ENCODE results near the gene XIRP1.
"Not testable (repeated sequence)": the region's sequence is repeated elsewhere in the genome, so short reads cannot be mapped to it uniquely, and the experiment has no call there.

Gene XIRP1, protein sequence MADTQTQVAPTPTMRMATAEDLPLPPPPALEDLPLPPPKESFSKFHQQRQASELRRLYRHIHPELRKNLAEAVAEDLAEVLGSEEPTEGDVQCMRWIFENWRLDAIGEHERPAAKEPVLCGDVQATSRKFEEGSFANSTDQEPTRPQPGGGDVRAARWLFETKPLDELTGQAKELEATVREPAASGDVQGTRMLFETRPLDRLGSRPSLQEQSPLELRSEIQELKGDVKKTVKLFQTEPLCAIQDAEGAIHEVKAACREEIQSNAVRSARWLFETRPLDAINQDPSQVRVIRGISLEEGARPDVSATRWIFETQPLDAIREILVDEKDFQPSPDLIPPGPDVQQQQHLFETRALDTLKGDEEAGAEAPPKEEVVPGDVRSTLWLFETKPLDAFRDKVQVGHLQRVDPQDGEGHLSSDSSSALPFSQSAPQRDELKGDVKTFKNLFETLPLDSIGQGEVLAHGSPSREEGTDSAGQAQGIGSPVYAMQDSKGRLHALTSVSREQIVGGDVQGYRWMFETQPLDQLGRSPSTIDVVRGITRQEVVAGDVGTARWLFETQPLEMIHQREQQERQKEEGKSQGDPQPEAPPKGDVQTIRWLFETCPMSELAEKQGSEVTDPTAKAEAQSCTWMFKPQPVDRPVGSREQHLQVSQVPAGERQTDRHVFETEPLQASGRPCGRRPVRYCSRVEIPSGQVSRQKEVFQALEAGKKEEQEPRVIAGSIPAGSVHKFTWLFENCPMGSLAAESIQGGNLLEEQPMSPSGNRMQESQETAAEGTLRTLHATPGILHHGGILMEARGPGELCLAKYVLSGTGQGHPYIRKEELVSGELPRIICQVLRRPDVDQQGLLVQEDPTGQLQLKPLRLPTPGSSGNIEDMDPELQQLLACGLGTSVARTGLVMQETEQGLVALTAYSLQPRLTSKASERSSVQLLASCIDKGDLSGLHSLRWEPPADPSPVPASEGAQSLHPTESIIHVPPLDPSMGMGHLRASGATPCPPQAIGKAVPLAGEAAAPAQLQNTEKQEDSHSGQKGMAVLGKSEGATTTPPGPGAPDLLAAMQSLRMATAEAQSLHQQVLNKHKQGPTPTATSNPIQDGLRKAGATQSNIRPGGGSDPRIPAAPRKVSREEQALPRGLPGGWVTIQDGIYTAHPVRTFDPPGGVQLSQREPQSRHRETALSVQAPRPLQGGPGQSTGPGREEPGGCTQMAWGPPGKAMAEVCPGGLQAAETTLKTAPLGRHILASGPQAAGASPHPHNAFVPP (N-terminal part only)

DNA sequence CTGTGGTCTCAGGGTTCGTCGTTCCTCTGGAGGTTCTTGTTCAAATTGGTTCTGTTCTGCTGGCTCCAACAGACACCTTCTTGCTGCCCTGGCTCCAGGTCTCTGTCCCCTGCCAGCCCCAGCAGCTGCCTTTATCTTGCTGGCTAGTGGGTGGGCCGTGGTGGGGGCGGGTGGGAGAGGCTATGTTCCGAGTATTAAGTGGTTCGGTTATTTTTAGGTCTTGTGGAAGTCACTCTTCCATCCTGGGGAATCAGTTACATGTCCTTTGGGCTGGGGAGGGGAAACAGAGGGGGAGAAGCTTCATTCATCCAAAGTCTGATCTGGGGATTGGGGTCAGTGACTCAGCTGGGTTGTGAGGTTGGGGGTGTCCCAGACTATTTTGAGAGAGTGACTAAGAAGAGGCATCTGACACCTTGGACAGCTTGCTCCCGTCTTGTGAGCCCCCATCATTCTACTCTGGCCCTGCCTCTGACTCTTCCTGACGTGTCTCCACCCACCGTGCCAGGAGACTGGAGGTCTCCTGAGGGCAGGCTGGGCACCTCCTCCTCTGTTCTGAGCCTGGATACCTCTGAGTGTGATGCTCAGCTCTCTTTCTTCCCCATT is at the start of gene XIRP1:
Gene XIRP1, minus strand, starts transcription at position 106 of the 603 bp plus-strand sequence. CDS start 3,150 bp downstream, outside the sequence.
- DNase-seq = no peak

DNA sequence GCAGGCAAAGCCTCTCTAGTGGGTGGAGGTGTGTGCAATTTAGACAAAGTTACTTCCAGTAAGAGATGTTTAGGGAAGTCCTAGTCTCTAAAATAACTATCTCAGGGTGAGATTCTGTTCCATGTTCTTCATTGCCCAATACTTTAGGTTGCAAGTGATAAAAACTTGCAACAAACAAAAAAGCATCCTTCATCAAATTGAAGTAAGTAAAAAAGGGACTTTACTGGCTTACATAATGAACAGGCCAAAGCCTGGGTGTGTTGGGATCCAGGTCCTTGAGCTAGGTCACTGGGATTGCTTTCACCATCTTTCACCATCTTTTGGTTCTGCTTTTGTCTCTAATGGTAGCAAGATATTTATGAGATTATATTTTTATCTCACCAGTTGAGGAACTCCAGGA is 49.2 kb upstream of the XIRP1 start:
- DNase-seq = no peak

GRCh38 chr3:39237027-39237426 is 44.6 kb upstream of the XIRP1 start:
- no peak for DNase-seq

- DNase-seq = peak; percentile 68
Observed at GRCh38 chr3:39234651-39235050, 42.3 kb upstream of the XIRP1 start.

- no peak for DNase-seq
Observed at GRCh38 chr3:39232859-39233258, 40.5 kb upstream of the XIRP1 start.

DNA sequence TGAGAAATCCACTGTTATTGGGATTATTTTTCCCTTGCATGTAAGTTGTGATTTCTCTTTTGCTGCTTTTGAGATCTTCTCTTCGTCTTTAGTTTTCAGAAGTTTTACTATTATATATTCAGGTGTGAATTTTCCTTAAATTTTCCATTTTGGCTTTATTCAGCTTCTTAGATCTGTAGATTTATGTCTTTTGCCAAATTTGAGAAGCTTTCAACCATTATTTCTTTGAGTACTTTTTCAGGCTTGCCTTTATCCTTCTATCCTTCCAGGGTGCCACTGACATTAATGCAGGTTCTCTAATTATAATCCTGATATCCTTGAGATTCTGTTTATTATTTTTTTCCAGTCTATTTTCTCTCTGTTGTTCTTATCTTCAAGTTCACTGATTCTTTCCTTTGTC is 38.1 kb upstream of the XIRP1 start:
- DNase-seq = no peak

- DNase-seq = no peak
Observed at GRCh38 chr3:39228496-39228895, 36.1 kb upstream of the XIRP1 start.

DNA sequence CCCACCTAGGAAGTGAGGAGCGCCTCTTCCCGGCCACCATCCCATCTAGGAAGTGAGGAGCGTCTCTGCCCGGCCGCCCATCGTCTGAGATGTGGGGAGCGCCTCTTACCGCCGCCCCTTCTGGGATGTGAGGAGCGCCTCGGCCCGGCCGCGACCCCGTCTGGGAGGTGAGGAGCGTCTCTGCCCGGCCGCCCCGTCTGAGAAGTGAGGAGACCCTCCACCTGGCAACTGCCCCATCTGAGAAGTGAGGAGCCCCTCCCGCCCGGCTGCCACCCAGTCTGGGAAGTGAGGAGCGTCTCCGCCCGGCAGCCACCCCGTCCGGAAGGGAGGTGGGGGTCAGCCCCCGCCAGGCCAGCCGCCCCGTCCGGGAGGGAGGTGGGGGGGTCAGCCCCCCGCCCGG is 35.2 kb upstream of the XIRP1 start:
- DNase-seq = not testable (repeated sequence)

GRCh38 chr3:39226106-39226741 is 33.8 kb upstream of the XIRP1 start:
- DNase-seq = no peak

DNA sequence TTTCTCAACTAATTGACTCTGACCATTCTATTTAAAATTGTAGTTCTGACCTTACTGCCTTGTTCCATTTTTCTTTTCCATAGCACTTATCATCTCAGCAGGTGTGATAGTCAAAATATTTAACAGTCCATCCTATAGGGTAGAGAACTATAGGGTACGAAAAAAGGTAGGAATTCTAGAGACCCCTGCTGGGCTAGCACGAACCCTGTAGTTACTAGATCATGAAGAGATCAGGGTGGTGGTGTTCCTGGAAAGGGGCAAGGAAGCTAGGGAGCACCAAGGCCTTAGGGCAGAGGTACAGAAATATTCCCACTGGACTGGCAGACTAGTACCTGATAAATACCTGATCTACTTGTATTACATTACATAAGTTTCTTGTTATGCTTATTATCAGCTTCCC is 31.9 kb upstream of the XIRP1 start:
- DNase-seq = no peak

DNA sequence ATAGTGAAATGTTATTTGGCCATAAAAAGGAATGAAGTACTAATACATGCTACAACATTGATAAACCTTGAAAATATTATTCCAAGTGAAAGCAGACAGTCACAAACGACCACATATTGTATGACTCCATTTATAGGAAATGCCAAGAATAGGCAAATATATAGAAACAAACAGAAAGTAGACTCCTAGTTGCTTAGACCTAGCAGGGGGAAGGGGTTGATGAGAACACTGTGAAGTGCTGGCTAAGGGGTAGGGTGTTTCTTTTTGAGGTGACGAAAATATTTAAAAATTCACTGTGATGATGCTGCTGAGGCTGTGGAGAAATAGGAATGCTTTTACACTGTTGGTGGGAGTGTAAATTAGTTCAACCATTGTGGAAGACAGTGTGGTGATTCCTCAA is 30.5 kb upstream of the XIRP1 start:
- no peak for DNase-seq

DNA sequence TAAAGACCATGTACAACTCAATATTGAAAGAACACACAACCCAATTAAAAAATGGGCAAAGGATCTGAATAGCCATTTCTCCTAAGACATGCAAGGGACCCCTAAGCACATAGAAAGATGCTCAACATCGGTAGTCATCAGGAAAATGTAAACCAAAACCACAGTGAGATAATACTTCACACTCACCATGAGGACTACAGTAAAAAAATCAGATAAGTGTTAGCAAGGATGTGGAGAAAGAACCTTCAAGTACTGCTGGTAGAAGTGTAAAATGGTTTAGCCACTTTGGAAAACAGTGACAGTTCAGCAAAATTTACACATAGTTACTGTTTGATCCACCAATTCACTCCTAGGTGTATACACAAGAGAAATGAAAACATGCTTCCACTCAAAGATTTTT is 30.1 kb upstream of the XIRP1 start:
- DNase-seq = peak; percentile 34

- DNase-seq = no peak
Observed at GRCh38 chr3:39221141-39221530, 28.7 kb upstream of the XIRP1 start.

DNA sequence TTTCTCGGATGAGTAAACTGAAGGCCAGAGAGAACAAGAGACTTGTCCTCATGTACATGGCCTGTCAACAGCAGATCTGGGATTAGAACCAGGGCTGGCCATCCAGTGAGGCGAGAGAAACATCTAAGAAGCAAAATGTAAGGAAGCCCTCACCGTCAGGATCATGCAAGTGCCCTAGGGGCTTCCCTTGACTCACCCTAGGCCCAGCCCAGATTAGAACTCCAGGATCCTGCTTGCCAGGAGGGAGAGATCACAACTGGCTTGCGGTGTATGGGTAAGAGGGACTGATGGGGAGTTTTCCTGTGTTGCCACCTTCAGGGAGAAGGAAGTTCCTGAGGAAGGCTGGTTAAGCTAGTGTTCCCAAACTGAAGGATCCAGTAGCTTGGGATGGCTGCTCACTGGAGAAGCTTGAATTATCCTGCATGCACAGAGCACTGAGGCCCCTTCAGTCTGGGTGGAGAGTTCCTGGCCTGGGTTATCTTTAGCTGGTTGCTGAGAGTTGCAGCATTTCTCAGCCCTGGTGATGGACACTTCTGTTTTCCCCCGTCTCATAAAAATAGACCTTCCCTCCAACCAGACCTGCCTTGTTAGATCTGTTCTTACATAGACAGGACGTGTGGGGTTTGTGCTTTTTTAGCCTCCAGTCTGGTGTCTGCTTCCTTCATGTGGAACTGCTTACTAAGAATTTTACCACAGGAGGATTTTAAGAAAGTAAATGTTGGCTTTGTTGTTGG is 28.2 kb upstream of the XIRP1 start:
- DNase-seq = no peak

GRCh38 chr3:39219702-39220101 is 27.3 kb upstream of the XIRP1 start:
- DNase-seq = no peak

DNA sequence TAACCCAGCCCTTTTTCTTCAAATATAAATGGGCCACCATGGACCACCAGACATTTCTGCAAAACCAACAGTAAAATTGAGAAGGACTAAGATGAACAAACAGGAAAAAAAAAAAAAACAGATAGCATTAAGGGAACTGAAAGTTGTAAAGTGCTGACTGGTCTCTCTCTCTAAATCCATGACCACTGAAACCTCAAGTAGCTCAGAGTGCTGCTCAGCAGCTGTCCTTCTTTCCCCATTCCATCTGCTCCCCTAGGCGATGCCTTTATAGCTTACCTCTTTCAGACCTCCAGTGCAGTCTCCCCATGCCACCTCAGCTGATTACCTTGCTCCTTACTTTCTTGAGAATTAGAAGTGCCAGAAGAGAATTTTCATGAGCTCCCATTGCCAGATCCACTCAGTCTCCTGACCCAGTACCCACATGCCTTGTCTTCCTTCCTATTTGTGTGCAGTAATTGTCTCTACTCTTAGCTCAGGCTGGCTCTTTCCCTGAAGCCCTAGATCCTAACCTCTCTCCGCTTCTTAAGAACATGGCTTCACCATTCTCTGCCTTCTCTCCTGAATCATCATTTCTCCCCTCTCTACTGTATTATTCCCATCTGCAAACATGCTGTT is 23.9 kb upstream of the XIRP1 start:
- DNase-seq = no peak

DNA sequence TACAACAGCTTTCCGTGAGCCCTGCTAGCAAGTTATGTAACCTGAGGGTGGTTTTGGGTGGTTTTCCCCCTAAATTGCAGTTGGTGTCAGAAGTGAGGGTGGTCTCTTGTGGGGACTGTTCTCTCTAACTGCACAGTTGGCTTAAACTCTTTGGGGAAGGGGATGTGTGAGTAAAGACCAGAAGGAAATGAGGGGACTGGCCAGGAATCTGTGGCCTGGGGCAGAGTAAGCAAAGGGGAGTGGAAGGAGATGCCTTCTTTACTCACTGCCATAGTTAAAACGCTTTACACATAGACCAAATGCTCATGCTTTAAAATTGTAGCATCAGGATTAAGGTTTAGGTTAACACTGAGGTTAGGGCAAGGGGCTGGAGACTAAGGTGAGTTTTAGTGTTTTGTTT is 21.2 kb upstream of the XIRP1 start:
- no peak for DNase-seq

DNA sequence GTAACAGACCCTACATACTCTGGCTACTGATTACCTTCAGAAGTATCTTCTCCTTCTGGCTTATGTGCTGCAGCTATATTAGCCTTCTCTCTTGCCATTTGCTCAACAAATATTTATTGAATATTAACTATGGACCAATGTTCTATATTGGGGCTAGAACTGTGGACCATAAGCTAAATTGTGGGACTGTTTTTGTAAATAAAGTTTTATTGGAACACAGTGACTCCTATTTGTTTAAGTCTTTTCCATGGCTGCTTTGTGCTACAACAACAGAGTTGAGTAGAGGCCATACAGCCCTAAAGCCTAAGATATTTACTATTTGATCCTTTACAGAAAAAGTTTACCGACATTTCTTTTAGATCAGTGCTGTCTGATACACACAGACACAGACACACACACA is 20.3 kb upstream of the XIRP1 start:
- no peak for DNase-seq

GRCh38 chr3:39211332-39212130 is 19.1 kb upstream of the XIRP1 start:
- DNase-seq = no peak

- no peak for DNase-seq
Observed at GRCh38 chr3:39210078-39210477, 17.7 kb upstream of the XIRP1 start.

Data from CD4-positive, alpha-beta T cell treated with Interleukin-21 for 1 hour (primary cell).